A673 (cell line): Measurements from ENCODE around the gene DHRS12. TPM values are rescaled to one million over a fixed set of nuclear protein-coding genes. Genes with fewer than 3 reads are reported as not detected.

ENCODE experiments used
- BruUV-seq: library from RNA; stranded (reverse); fragments of 400-500 nt; replicated peaks from 2 replicates; lab custom pipeline; 2021; lab: Mats Ljungman, UMichigan
- CTCF ChIA-PET: fragments of 300-600 bp; sonication (Branson Sonifier 250); formaldehyde crosslinking; loops from one replicate; lab custom pipeline; 2022; ENCODE audit warnings: antibody characterized with exemption; lab: Charles Lee
- POLR2A ChIA-PET: fragments of 300-600 bp; sonication (Branson Sonifier 250); formaldehyde crosslinking; loops from one replicate; lab custom pipeline; 2022; ENCODE audit warnings: antibody characterized with exemption; ENCODE audit not compliant: low non-redundant PET; lab: Charles Lee
- DNase-seq: peaks from one replicate; pipeline ENCODE4 v3.0.0-alpha.2; 2015; ENCODE audit warnings: low spot score
- H3K27ac ChIP-seq: fragments of 200-600 bp; sonication (generic); 2 replicates; pipeline ENCODE4 v1.5.1; 2016; ENCODE audit warnings: mixed run types, low read depth, mild to moderate bottlenecking, mixed read lengths, antibody characterized with exemption, low read length; ENCODE audit not compliant: poor library complexity, severe bottlenecking
- H3K27me3 ChIP-seq: fragments of 200-600 bp; sonication (generic); replicated peaks from 2 replicates; pipeline ENCODE4 v1.6.1; 2017; ENCODE audit warnings: mixed run types, low read depth, mild to moderate bottlenecking, mixed read lengths, antibody characterized with exemption, low read length; ENCODE audit not compliant: insufficient read depth, poor library complexity
- H3K36me3 ChIP-seq: fragments of 200-600 bp; sonication (generic); 2 replicates; pipeline ENCODE4 v1.6.1; 2016; ENCODE audit warnings: mixed run types, mild to moderate bottlenecking, mixed read lengths, antibody characterized with exemption, low read length; ENCODE audit not compliant: insufficient read depth, poor library complexity, severe bottlenecking
- H3K4me1 ChIP-seq: fragments of 200-600 bp; sonication (generic); 2 replicates; pipeline ENCODE4 v1.6.1; 2017; ENCODE audit warnings: mixed run types, mild to moderate bottlenecking, mixed read lengths, antibody characterized with exemption, low read length; ENCODE audit not compliant: insufficient read depth, poor library complexity, severe bottlenecking
- H3K4me3 ChIP-seq: fragments of 200-600 bp; sonication (generic); 2 replicates; pipeline ENCODE4 v1.5.1; 2016; ENCODE audit warnings: low read depth, mixed run types, mild to moderate bottlenecking, mixed read lengths, low read length; ENCODE audit not compliant: poor library complexity, severe bottlenecking
- H3K9me3 ChIP-seq: fragments of 200-600 bp; sonication (generic); 2 replicates; pipeline ENCODE4 v1.6.1; 2016; ENCODE audit warnings: mixed run types, low read depth, mild to moderate bottlenecking, mixed read lengths, antibody characterized with exemption, low read length; ENCODE audit not compliant: poor library complexity, severe bottlenecking
- CTCF ChIP-seq: fragments of 300-800, 200-600 bp; sonication (generic); conservative IDR thresholded peaks from 2 replicates; pipeline ENCODE4 v1.5.1; 2017; ENCODE audit warnings: low read depth, mild to moderate bottlenecking, antibody characterized with exemption, low read length, moderate library complexity, mixed read lengths
- EZH2 ChIP-seq: fragments of 200-600 bp; sonication (generic); IDR thresholded peaks from 2 replicates; pipeline ENCODE4 v1.6.1; 2017; ENCODE audit warnings: borderline replicate concordance, low read depth, mild to moderate bottlenecking, mixed read lengths, antibody characterized with exemption, low read length; ENCODE audit not compliant: poor library complexity, severe bottlenecking
- intact Hi-C: fragments of 100-400 bp; cut with micrococcal nuclease; formaldehyde crosslinking; loops from one replicate; pipeline ENCODE4 v1.10.0; 2022; ENCODE audit not compliant: unreplicated experiment
- total RNA-seq: library from RNA; stranded (reverse); gene quantifications from 2 replicates; pipeline ENCODE4 v1.2.3, GENCODE V29; 2021

The DHRS12 gene
- total RNA-seq, 1 experiment from 2014 or later, result 2.8 TPM

DNA sequence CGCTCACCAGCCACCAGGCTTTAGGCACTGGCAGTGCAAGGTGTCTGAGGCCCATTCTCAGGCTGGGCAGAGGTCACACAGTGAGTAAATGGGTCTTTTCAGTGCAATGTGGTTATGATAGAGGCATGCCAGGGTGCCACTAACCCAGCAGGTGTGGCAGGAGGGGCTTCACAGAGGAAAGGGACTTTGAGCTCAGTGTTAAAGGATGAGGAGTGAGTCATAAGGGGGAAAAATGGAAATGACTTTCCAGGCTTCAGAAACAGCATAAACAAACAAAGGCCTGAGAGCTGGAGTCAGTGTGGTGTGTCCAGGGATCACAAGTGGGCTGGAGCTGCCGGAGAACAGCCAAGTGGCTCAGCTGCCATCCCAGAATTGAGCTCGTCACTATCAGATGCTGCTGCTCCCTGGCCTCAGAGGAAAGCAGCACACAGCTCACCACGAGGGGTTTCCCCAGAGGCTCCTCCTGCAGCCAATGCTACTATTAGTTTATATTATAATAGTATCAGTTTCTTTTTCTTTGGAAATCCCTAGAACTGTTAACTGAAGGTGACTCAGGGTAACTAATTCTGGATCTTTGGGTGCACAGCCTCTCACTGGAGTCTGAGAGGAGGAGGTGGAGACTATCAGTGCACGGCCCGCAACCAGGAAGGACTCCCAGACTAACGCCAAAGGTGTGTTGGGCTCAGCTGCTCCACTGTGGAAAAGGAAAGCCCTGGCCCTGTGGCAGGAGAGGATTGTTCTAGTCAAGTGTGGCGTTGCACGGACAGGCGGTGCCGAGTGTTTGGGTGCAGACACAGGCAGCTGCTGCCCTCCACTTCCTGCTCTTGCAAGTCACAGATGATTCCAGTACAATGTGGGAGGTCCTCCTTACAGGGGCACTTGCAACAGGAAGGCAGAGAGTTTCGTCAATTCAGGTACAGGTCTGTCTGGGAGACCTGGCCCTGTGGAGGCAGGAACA, 39.5 kb downstream of the DHRS12 start:
- DNase-seq, result no peak
- CTCF ChIA-PET, result no interaction called here

GRCh38 chr13:51763486-51763885, 40.5 kb downstream of the DHRS12 start:
- no peaks in the 10 kb centered on the region for H3K9me3 ChIP-seq
- no TSS peak for BruUV-seq
- no peak for DNase-seq
- no peak for TF ChIP-seq EZH2
- TF ChIP-seq CTCF, result no peak
- intact Hi-C loops, result no loop called here
- peaks cover 53% of the 10 kb centered on the region for H3K36me3 ChIP-seq
- H3K4me1 ChIP-seq, result peaks cover 3% of the 10 kb centered on the region
- no peak overlapping the region for H3K4me3 ChIP-seq
- ChIA-PET POLR2A (no interaction called here), CTCF (no interaction called here)
- no peak overlapping the region for H3K27ac ChIP-seq
- H3K27me3 ChIP-seq, result no peaks in the 10 kb centered on the region

More for the DNA sequence above, 39.5 kb downstream of the DHRS12 start:
- Histone ChIP-seq H3K9me3 (no peaks in the 10 kb centered on the region), H3K27ac (no peak overlapping the region), H3K36me3 (peaks cover 46% of the 10 kb centered on the region), H3K4me1 (peaks cover 3% of the 10 kb centered on the region), H3K27me3 (no peaks in the 10 kb centered on the region), H3K4me3 (no peak overlapping the region)
- intact Hi-C loops, result no loop called here
- no TSS peak for BruUV-seq
- TF ChIP-seq CTCF (no peak), EZH2 (no peak)
- POLR2A ChIA-PET, result no interaction called here

- ChIA-PET POLR2A (no interaction called here), CTCF (no interaction called here)
- no peak overlapping the region for H3K4me3 ChIP-seq
- peaks cover 3% of the 10 kb centered on the region for H3K4me1 ChIP-seq
- H3K27me3 ChIP-seq, result no peaks in the 10 kb centered on the region
- H3K36me3 ChIP-seq, result peaks cover 70% of the 10 kb centered on the region
- H3K9me3 ChIP-seq, result no peaks in the 10 kb centered on the region
- TF ChIP-seq EZH2 (no peak), CTCF (no peak)
- no peak overlapping the region for H3K27ac ChIP-seq
- no peak for DNase-seq
- BruUV-seq, result no TSS peak
- intact Hi-C loops, result no loop called here
These were observed 42.2 kb downstream of the DHRS12 start for GRCh38 chr13:51761643-51762350.
